Spleen (tissue), 7 donors: ENCODE measurements around the gene RAD52.

Experiments used
- CTCF ChIP-seq, 11 experiments: fragments of 200-600 bp in 7 of 11; fragments of 450-650 bp in 4 of 11; sonication (generic) in 4 of 11; IDR thresholded peaks in 8 of 11; conservative IDR thresholded peaks in 3 of 11; 1 replicate in 7 of 11; 2 replicates in 4 of 11; pipeline versions ENCODE4 v1.4.0 to v1.8.0; 2016 to 2021; ENCODE audit warnings: antibody characterized with exemption in 11 of 11, inconsistent platforms in 4 of 11, mild to moderate bottlenecking in 1 of 11
- POLR2AphosphoS5 ChIP-seq, 3 donors: sonication (generic); formaldehyde crosslinking; IDR thresholded peaks; one replicate each; pipeline ENCODE4 v1.5.1; 2017; ENCODE audit warnings: antibody characterized with exemption in 3 of 3
- donor health status: DM: no; HTN: no; CAD: no; lungs with moderate emphysema.
- donor health status: DM: no; HTN: no; CAD: no.
- donor health status: DM: no; HTN: no; CAD: no.

- TF ChIP-seq CTCF (IDR thresholded peaks at IDR 0.05 in 8 of 11, conservative IDR thresholded peaks at IDR 0.05 in 3 of 11) (no peak), POLR2AphosphoS5 (IDR thresholded peaks at IDR 0.05) (no peak)
Measured at GRCh38 chr12:951176-951575, 1.7 kb upstream of the RAD52 start.
